ENCODE data around the gene PPFIBP1.

DNA sequence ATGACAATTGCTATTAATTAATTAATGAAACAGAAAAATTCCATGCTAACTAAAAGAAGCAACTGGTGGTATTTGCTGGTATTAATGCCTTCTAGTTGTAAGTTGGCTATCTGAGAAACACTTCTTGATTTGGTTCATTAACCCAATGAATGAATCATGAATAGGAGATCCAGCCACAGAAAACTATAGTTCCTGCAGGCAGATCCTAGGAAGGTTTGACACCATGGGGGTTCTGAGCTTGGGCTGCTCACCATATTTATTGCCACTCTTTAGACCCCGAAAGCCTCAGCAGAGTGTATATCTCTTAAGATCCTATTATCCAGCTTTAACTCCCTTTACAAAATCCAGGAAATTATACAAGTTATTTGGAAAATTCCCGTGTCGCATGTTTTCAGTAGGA is 90.9 kb downstream of the PPFIBP1 start:
- no peak for TF ChIP-seq EZH2 (IDR thresholded peaks at IDR 0.05; ENCODE audit: borderline replicate concordance)
- TF ChIP-seq, protein P1, sequence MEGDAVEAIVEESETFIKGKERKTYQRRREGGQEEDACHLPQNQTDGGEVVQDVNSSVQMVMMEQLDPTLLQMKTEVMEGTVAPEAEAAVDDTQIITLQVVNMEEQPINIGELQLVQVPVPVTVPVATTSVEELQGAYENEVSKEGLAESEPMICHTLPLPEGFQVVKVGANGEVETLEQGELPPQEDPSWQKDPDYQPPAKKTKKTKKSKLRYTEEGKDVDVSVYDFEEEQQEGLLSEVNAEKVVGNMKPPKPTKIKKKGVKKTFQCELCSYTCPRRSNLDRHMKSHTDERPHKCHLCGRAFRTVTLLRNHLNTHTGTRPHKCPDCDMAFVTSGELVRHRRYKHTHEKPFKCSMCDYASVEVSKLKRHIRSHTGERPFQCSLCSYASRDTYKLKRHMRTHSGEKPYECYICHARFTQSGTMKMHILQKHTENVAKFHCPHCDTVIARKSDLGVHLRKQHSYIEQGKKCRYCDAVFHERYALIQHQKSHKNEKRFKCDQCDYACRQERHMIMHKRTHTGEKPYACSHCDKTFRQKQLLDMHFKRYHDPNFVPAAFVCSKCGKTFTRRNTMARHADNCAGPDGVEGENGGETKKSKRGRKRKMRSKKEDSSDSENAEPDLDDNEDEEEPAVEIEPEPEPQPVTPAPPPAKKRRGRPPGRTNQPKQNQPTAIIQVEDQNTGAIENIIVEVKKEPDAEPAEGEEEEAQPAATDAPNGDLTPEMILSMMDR (IDR thresholded peaks at IDR 0.05; ENCODE audit: poor library complexity) = no peak
- no peak for TF ChIP-seq EZH2phosphoT487 (IDR thresholded peaks at IDR 0.05; ENCODE audit: low read depth, severe bottlenecking, unreplicated experiment)

All from hepatocyte (in vitro differentiated cells).